NCI-H1417 (cell line): Measurements from ENCODE around the gene KDM2A.

ENCODE experiments used
- DNase-seq, 3 experiments: peaks; one replicate each; lab custom pipeline; 2025; lab: John Stamatoyannopoulos, UW

Gene KDM2A

GRCh38 chr11:67272327-67273259, 153.5 kb downstream of the KDM2A start:
- no peak for DNase-seq

- DNase-seq, result no peak
These were observed 154.4 kb downstream of the KDM2A start for GRCh38 chr11:67273260-67273990.

GRCh38 chr11:67274768-67275605, 155.9 kb downstream of the KDM2A start:
- DNase-seq, result no peak

- no peak for DNase-seq
These were observed 156.7 kb downstream of the KDM2A start for GRCh38 chr11:67275606-67276409.

- DNase-seq, result no peak
These were observed 157.7 kb downstream of the KDM2A start for GRCh38 chr11:67276781-67277230.

- peak; percentile 17 to 59 (median 23) for DNase-seq
These were observed 158.3 kb downstream of the KDM2A start for GRCh38 chr11:67277231-67277961.

- no peak for DNase-seq
These were observed 159.3 kb downstream of the KDM2A start for GRCh38 chr11:67278135-67278938.

- no peak for DNase-seq
These were observed 160.0 kb downstream of the KDM2A start for GRCh38 chr11:67278939-67279588.

GRCh38 chr11:67279589-67280340, 160.7 kb downstream of the KDM2A start:
- DNase-seq, result no peak

GRCh38 chr11:67280341-67280787, 161.3 kb downstream of the KDM2A start:
- no peak for DNase-seq

- no peak for DNase-seq
These were observed 161.9 kb downstream of the KDM2A start for GRCh38 chr11:67280788-67281551.

- no peak for DNase-seq
These were observed 162.6 kb downstream of the KDM2A start for GRCh38 chr11:67281552-67282150.

GRCh38 chr11:67282155-67282875, 163.3 kb downstream of the KDM2A start:
- no peak for DNase-seq

GRCh38 chr11:67282876-67283371, 163.9 kb downstream of the KDM2A start:
- no peak for DNase-seq

- no peak for DNase-seq
These were observed 164.5 kb downstream of the KDM2A start for GRCh38 chr11:67283481-67283963.
